Fibroblast of peridontal ligament (primary cell): ENCODE measurements around the gene FAM131C.
A peak's percentile ranks its signal among the peaks of the same experiment; 100 is the strongest.
"Not testable (repeated sequence)": the region's sequence is repeated elsewhere in the genome, so short reads cannot be mapped to it uniquely, and the experiment has no call there.

ENCODE experiments used
- DNase-seq: peaks from one replicate; pipeline ENCODE4 v3.0.0-alpha.2; 2010; ENCODE audit errors: extremely low read depth

FAM131C gene

GRCh38 chr1:16076865-16077238, 3.4 kb upstream of the FAM131C start:
- DNase-seq: peak; percentile 63

- peak; percentile 93 for DNase-seq
Observed at GRCh38 chr1:16076031-16076864, 2.8 kb upstream of the FAM131C start.

- DNase-seq: peak; percentile 71
Observed at GRCh38 chr1:16075337-16076030, 2.0 kb upstream of the FAM131C start.

DNA sequence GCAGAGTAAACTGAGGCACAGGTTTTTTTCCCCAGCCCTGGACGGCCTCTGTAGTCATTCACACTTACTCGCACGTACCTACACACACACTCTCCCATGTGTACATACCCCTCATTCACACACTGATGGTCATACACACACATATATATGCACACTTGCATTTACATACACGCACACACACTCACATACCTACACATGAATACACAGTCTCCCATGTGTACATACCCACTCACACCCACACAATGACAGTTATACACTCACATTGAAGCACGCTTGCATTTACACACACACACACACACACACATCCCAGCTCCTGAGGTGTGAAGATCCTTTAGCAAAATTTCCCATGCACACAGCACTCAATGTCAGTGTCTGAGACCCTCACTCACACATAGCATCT, 766 bp upstream of the FAM131C start:
- no peak for DNase-seq

DNA sequence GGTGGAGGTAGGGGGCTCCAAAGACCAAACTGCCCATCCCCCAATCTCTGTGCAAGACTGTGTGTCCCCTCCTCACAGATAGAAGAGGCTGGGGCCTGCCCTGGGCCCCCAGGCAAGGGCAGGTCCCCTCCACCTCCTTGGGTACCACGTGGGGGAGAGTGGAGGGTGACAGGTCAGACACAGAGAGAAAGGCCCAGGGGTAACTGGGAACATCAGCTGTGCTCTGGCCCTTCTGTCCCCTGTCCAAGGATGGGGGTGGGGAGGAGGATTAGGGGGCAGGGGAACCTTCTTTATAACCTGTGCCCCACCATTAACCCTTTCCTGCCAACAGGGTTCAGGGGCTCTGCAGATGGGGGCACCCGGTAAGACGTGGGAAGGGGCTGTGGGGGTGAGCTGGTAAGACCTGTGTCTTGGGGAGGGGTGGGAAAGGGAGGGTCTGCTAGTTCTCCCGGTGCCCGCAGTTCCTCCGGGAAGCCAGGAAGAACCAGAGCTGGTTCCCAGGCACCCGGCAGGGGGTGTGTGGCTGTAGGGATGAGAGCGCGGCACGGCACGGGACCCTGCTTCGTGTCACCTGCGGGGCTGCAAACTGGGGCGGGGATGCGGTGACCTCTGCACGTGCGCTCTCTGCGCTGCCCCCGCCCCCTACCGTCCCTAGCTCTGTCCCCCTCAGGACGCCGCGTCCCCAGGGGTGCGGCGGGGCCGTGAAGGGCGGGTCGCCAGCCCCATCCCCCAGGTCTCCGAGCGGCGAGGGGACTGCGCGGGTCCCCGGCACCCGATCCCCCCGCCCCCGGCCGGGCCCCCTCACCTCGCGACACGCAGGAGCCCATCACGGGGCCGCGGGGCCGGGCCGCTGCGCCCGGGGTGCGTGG, 601 bp downstream of the FAM131C start:
- DNase-seq: no peak

GRCh38 chr1:16072095-16072494, 1.4 kb downstream of the FAM131C start:
- no peak for DNase-seq

DNA sequence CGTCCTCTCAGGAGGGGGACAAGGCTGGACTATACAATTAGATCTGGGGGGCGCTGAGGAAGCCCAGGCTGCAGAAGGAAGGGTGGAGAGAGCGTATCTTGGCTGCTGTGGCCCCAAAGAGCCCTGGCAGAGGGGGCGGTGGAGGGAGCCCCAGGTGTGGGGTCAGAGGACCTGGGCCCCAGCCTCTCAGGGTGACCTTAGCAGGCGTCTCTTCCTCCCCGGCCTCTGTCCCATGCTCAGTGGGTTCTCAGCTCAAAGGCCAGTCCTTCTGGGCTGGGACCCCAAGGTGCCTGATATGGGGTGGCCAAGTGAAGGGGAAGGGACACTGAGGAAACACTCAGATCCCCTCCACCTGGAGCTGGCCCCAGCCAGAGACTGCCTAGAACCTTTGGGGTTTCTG, 1.8 kb downstream of the FAM131C start:
- no peak for DNase-seq

GRCh38 chr1:16070640-16071355, 2.7 kb downstream of the FAM131C start:
- no peak for DNase-seq

DNA sequence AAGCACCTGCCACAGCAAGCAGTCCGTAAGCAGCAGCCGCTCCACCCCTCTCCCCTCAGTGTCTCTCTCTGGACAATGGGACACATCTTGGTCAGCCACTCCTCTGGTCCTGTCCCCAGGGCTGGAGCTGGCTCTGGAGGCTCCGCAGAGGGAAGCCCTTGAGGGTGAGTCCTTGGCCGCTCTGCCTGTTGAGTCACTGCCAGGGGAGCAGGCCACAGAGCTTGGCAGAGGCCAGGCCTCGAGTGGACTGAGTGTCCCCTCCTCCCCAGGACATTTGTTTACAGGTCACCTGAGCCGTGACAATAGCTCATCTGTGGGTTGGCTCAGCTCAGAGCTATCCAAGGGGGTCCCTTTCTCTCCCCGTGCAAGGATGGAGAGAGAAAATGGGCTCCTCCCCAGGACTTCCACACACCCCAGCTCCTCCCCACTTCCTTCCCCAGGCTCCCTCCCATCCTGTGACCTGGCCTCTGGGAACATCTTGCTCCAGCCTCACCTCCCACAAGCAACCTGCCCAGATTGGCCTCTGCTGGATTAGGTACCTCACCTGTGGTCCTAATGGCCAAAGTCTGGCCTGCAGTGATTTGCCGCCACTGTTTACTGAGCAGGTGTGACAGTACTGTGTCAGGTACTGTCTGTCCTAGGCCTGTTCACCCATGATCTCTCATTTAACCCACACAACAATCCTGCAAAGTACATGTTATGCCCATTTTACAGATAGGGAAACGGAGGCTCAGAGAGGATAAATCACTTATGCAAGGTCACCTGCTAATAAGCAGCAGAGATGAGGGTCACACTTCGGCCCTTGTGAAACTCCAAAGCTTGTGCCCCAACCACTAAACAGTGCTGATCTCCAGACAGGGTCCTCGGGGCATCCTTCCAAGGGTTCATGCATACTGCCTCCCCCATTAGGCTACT, 4.8 kb downstream of the FAM131C start:
- no peak for DNase-seq

GRCh38 chr1:16067933-16068332, 5.5 kb downstream of the FAM131C start:
- no peak for DNase-seq

DNA sequence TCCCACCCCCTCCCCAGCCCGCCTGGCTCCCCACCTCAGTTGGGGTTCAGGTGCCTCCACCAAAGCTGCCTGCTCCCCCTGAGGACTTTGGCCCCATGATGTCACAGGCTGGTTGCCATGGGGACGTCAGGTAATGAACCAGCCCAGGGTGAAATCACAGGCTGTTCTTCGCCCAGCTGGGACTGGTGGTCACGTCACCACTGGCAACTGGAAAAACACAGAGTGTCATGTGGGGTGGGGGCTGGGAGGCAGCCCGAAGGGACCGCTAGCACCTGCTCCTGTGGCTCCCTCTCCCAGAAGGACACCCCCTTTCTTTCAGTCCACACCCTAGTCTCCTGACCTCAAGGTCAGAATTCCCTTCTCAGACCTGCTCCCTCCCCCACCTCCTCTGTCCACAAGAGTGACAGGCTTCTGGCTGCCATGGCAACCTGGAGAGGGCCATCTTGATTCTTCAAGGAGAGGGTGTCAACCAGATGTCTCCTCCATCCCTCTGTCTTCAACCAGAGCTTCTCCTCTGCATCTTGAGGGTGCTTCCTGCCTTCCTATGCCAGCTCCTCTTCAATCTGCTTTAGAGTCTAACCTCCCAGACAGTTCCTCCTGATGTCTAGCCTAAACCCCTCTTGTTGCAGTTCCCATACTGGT, 6.2 kb downstream of the FAM131C start:
- DNase-seq: no peak

DNA sequence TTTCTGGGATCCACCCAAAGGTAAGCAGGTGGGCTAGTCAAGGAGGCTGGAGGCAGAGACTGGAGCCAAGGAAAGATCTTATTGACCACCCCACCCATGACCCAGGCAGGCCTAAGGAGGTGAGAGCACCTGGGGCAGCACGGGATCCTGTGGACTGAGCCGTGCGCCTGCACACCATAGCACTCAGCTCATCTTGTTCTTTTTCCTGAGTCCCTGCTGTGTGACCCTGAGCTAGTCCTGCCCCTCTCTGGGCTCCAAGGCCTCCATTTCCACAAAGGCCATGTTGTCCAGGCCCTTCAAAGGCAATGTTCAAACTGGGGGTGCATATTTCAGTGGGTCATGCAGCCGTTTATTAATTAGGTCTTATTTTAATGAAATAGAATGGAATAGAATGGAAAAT, 7.2 kb downstream of the FAM131C start:
- DNase-seq: no peak

DNA sequence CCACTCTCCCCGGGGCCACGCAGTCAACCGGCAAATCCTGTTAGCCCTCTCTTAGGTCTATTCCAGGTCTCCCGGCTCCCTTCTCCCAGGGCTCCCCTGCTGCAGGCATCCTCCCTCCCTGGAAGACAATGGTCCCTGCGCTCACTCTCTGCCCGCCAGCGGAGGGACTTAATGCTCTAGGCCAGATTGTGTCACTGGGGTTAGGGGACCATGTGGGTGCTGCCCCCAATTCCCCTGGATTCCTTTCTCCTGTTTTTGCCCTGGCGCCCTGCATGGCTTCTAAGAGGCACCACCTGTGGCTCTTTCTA, 8.2 kb downstream of the FAM131C start:
- DNase-seq: no peak

DNA sequence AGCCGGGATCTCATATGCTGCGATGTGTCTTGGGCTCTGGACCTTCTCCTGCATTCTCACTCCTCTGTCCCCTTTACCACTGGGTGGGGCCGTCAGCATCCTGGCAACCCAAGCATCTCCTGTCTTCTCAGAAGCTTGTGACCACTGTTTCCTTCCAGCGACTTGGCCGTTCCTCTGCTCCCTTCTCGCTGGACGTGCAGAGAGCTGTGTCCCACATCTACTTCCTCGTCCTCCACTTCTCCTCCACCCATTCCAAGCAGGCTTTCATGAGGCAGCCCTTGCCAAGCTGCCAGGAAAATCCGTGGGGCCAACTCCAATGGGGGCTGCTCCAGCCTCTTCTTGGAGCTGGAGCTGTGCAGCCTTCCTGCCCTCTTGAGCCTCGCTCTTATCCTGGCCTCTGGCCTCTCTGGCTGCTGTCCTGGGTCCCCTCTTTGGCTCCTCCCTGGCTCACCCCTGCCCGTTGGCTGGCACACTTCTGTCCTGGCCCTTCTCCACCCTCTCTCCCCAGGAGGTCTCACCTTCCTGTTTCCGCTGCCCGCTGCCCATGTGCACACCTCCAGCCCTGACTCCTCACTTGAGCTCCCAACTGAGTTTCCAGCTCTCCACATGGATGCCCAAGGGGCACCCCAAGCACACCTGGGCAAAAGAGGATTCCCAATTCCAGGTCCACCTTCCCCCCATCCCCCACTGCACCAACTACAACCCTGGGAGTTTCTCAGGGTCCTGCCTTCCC, 8.7 kb downstream of the FAM131C start:
- DNase-seq: no peak

DNA sequence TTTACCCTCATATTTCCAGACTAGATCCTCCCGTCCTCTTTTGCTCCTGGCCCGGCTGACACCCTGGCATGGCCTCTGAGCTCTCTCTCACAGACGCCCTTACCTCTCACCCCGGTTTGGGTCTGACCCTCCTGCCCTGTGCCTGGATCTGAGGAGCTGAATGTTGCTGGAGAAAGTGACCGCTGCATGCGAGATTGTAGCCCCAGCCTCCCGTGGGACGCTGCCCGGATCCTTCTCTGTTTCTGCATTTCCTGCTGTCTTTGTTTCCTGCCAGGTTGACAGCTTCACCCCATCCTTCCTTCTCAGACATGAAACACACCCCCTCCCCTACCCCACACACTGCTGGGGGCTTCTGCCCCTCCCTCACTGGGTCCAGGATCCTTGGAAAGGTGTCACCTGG, 9.5 kb downstream of the FAM131C start:
- no peak for DNase-seq

- no peak for DNase-seq
Observed at GRCh38 chr1:16063226-16063829, 10.1 kb downstream of the FAM131C start.

DNA sequence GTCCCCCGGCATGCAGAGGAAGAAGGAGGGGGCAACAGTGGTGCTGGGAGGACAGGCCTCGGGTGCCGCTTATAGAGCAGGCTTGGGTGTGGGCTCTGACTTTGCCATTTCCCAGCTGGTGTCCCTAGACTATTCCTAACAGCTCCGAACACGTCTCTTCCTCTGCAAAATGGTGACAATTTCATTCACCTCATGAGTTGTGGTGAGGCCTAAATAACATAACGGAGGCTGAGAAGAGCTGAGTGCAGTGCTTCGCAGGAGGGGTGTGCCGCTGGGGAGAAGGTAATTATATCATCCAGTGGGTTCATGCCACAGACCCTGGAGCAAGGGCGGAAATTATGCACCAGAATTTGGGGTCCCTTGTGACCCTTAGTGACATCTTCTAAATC, 10.8 kb downstream of the FAM131C start:
- DNase-seq: not testable (repeated sequence)

- DNase-seq: not testable (repeated sequence)
Observed at GRCh38 chr1:16061989-16062686, 11.3 kb downstream of the FAM131C start.

GRCh38 chr1:16061266-16061665, 12.2 kb downstream of the FAM131C start:
- no peak for DNase-seq
